Ramos (cell line): Measurements from ENCODE around the gene NKX1-2.
"Not testable (repeated sequence)": the region's sequence is repeated elsewhere in the genome, so short reads cannot be mapped to it uniquely, and the experiment has no call there.

Experiments
- in situ Hi-C: fragments of 300-500 bp; cut with MboI; formaldehyde crosslinking; loops from one replicate; pipeline ENCODE4 v1.14.3; 2022; ENCODE audit warnings: low sequenced_read_pairs; ENCODE audit not compliant: unreplicated experiment

NKX1-2 gene

DNA sequence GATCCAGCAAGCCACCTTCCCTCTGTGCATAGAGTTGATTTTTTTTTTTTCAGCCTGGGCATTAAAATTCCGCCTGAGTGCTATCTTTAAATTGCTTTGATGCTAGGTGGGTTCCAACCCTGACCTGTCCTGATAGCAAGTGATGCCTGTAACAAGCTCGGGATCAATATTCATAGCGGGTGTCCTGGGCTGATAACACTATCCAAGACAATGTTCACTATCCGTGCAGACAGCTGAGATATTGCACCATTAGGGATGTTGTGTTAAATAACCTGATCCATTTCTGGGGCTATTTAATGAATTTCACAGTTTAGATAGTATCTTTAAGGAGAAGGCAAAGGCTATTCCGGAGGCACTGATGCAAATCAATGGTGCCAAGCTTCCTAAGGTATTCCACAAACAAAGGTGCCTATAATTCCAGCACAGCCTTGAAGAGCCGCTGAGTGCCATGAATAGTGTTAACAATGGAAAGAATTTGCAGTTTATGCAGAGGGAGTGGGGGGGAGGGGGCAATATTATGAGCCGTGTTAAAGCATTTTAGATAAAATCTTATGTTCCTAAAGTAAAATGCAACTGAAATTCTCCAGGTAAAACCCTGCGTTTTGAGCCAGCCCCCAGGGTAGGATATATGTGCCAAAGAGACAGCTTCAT lies 4.2 kb upstream of the NKX1-2 start:
- in situ Hi-C loops = no loop called here

DNA sequence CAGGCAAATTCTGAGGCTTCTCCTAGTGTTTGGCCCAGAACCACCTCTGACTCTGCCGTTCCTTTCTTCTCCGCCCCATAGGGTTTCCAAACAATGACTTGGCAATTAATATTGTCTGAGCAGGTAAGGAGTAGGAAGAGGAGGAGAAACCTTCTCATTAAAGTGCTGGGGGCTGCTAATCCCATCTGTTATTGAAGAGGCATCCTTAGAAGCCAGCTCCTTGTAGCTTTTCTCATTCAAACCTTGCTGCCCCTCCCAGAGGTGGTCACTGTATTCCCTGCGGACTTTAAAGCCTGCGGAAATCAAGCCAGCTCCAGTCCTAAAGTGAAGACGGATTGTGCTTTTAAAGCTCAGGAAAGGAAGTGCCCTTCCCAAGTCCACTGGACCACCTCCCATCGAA lies 1.4 kb upstream of the NKX1-2 start:
- in situ Hi-C loops = no loop called here

- in situ Hi-C loops = no loop called here
Observed at GRCh38 chr10:124450783-124451057, 885 bp upstream of the NKX1-2 start.

DNA sequence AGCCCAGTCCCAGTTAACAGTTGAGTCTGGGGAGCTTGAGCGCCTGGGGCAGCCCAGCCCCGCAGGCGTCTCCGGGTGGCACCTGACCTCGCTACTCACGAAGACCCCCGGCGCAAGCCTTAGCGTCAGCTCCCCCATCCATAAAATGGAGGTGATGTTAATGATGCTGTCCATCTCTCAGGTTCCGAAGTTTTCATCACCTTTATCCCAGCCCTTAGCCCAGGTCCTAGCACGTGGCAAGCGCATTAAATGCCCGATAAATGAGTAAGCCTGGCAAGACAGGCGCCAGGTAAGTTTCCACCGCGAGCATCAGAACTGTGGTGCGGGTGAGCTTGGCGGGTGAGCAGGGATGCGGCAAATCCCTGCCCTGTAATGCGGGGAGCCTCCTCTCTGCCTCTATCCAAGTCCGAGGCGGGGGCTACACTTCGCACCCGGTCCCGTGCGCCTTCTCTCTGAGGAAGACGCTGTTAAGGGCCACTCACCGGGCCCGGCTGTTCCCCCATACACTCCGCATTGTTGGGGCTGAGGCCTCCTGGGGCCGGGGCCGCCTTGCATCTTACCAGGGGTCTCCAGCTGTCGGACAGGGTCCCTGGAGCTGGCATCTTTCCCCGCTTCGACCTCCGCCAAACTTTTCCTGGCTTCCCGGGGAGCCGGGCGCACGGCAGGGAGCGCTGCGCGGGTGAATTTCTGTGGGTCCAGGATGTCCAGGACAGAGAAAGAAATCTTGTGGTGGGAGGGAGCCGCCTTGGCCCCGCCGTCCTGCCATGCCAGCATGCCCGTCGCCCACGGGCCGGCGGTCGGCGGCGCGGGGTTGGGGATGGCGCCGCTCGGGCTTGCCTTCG lies 444 bp downstream of the NKX1-2 start:
- in situ Hi-C loops = no loop called here

DNA sequence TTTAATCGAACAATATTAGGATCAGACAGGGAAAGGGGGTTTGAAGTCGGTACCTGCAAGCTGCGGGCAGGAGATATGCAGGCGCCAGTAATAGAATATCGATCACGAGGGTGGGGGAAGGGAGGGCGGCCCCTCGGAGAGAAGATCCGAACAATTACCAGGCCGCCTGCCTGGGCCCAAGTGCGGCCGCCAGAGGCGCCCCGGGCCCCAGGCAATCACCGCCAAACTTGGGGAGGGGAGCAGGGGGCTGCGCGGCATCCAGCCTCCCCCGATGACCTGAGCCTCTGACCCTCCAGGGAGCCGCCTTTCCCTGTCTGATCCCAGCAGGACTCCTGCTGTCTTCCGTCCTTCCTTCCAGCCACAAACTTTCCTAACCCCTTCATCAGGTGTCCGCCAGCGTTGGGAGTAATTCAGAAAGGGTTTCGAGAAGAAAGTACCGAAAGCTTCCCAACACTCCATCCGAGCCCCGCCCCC lies 1.1 kb downstream of the NKX1-2 start:
- in situ Hi-C loops = no loop called here

DNA sequence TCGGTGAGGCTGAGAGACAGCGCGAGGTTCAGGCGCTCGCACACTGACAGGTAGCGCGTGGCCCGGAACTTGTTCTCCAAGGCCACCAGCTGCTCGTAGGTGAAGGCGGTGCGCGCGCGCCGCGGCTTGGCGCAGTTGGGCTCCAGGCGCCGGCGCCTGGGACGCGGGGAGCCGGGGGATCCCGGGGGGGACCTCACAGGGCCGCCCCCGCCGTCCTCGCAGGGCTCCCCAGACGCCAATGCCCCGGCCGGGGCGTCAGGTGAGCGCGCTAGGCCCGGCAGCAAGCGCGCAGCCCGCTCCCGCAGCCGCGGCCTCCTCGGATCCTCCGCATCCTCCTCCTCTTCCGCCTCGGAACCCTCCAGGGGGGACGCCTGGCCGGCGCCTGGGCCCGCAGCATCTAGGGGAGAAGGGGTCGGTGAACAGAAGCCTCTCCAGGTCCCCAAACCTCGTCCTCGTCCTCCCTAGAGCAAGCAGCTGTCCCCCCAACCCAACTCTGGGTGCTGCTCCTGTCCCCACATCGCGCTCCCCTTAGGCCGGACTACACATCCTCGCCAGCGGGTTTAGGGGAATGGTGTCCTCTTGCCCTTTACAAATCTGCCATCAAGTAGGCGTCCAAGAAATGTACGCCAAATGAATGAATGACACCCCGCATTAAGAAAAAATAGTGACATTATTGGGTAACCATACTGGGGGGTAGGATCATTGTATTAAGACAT lies 1.9 kb downstream of the NKX1-2 start:
- in situ Hi-C loops = no loop called here

- in situ Hi-C loops = no loop called here
Observed at GRCh38 chr10:124446830-124447750, 2.7 kb downstream of the NKX1-2 start.

- in situ Hi-C loops = not testable (repeated sequence)
Observed at GRCh38 chr10:124441694-124442093, 8.1 kb downstream of the NKX1-2 start.

DNA sequence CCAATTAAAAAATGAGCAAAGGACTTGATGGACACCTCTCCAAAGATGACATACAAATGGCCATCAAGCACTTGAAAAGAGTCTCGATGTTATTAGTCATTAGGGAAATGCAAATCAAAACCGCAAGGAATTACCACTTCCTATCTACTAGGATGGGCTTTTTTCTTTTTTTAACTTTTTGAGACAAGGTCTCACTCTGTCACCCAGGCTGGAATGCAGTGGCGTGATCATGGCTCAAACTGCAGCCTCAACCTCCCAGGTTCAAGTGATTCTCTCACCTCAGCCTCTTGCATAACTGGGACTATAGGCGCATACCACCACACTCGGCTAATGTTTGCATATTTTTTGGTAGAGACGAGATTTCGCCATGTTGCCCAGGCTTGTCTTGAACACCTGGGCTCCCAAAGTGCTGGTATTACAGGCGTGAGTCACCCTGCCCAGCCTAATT lies 13.6 kb downstream of the NKX1-2 start:
- in situ Hi-C loops = no loop called here

DNA sequence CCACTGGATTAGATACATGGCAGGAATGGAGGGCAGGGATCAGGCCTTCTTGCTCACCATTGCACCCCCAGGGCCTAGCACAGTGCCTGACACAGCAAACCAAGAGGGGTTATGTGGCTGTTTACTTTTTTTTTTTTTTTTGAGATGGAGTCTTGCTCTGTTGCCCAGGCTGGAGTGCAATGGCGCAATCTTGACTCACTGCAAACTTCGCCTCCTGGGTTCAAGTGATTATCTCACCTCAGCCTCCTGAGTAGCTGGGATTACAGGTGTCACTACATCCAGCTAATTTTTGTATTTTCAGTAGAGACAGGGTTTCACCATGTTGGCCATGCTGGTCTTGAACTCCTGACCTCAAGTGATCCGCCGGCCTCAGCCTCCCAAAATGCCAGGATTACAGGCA lies 14.2 kb downstream of the NKX1-2 start:
- in situ Hi-C loops = not testable (repeated sequence)

GRCh38 chr10:124433461-124433860 lies 16.4 kb downstream of the NKX1-2 start:
- in situ Hi-C loops = no loop called here

GRCh38 chr10:124430077-124430476 lies 19.8 kb downstream of the NKX1-2 start:
- in situ Hi-C loops = no loop called here

- in situ Hi-C loops = no loop called here
Observed at GRCh38 chr10:124429576-124429975, 20.3 kb downstream of the NKX1-2 start.

- in situ Hi-C loops = no loop called here
Observed at GRCh38 chr10:124428207-124428777, 21.5 kb downstream of the NKX1-2 start.

- in situ Hi-C loops = no loop called here
Observed at GRCh38 chr10:124425227-124425962, 24.4 kb downstream of the NKX1-2 start.

GRCh38 chr10:124423813-124424212 lies 26.0 kb downstream of the NKX1-2 start:
- in situ Hi-C loops = no loop called here

- in situ Hi-C loops = no loop called here
Observed at GRCh38 chr10:124422742-124423141, 27.1 kb downstream of the NKX1-2 start.

GRCh38 chr10:124420254-124420653 lies 29.6 kb downstream of the NKX1-2 start:
- in situ Hi-C loops = no loop called here

- in situ Hi-C loops = no loop called here
Observed at GRCh38 chr10:124419635-124420034, 30.2 kb downstream of the NKX1-2 start.
